ENCODE results near the gene HOXC11. TPM values are rescaled to one million over a fixed set of nuclear protein-coding genes. Genes with fewer than 3 reads are reported as not detected.
A peak's percentile ranks its signal among the peaks of the same experiment; 100 is the strongest.

HOXC11 gene
- total and polyA plus RNA-seq, 8 donors = not detected

- WGBS, 2 donors = 8% methylated on average over 55 of the region's 55 CpGs
- TF ChIP-seq CTCF (IDR thresholded peaks at IDR 0.05) = peak; percentile 8 to 33 (median 17)
- FAIRE-seq (no peak), DNase-seq (peak; percentile 74 to 88 (median 83)), ATAC-seq (peak; percentile 74 to 88 (median 84))
- peaks cover 0 to 19% (median 12%) of the 10 kb centered on the region in 3 donors for H3K4me1 ChIP-seq
- H3K4me3 ChIP-seq = peak within 1 kb of the TSS in 2 of 4 donors; percentile 14 to 38
- H3K27me3 ChIP-seq = peaks cover 0 to 80% (median 32%) of the 10 kb centered on the region in 4 donors
- H3K9me3 ChIP-seq = no peaks in the 10 kb centered on the region
- H3K36me3 ChIP-seq = no peaks in the 10 kb centered on the region
- H3K27ac ChIP-seq = no peak within 1 kb of the TSS
- intact Hi-C loops (cut with DNase I) = no loop called here
These were observed 12.2 kb downstream of the HOXC11 start, which contains the start of gene HOXC10 for GRCh38 chr12:53984901-53985691. Gene HOXC10, plus strand, starts transcription at chr12:53985146. Its CDS starts 114 bp downstream, at chr12:53985260.

- no peak for ATAC-seq
- H3K27ac ChIP-seq = no peak overlapping the region
- intact Hi-C loops (cut with DNase I) = no loop called here
- DNase-seq = peak in 1 of 6 donors; percentile 72
- H3K9me3 ChIP-seq = no peaks in the 10 kb centered on the region
- 6 to 9% methylated on average over 21 of the region's 21 CpGs for WGBS, 2 donors
- peaks cover 0 to 85% (median 30%) of the 10 kb centered on the region in 4 donors for H3K27me3 ChIP-seq
- H3K36me3 ChIP-seq = no peaks in the 10 kb centered on the region
- peaks cover 0 to 19% (median 12%) of the 10 kb centered on the region in 3 donors for H3K4me1 ChIP-seq
- no peak for TF ChIP-seq CTCF (IDR thresholded peaks at IDR 0.05)
- H3K4me3 ChIP-seq = peak overlapping the region in 2 of 4 donors; percentile 14 to 38
- FAIRE-seq = no peak
These were observed 12.7 kb downstream of the HOXC11 start for GRCh38 chr12:53985692-53985993.

- ATAC-seq = peak; percentile 56 to 65 (median 60)
- TF ChIP-seq CTCF (IDR thresholded peaks at IDR 0.05) = no peak
- H3K27me3 ChIP-seq = peaks cover 0 to 89% (median 29%) of the 10 kb centered on the region in 4 donors
- DNase-seq = peak in 1 of 6 donors; percentile 29
- no peak overlapping the region for H3K27ac ChIP-seq
- H3K4me3 ChIP-seq = peak overlapping the region in 2 of 4 donors; percentile 14 to 38
- H3K9me3 ChIP-seq = no peaks in the 10 kb centered on the region
- no peak for FAIRE-seq
- H3K36me3 ChIP-seq = no peaks in the 10 kb centered on the region
- peaks cover 0 to 19% (median 12%) of the 10 kb centered on the region in 3 donors for H3K4me1 ChIP-seq
- intact Hi-C loops (cut with DNase I) = no loop called here
- WGBS, 2 donors = 4 to 5% methylated on average over 50 of the region's 50 CpGs
These were observed 13.2 kb downstream of the HOXC11 start for GRCh38 chr12:53985994-53986685.

- ATAC-seq (no peak), FAIRE-seq (no peak), DNase-seq (peak in 1 of 6 donors; percentile 30)
- TF ChIP-seq CTCF (IDR thresholded peaks at IDR 0.05) = no peak
- intact Hi-C loops (cut with DNase I) = no loop called here
- H3K4me1 ChIP-seq = peaks cover 0 to 19% (median 12%) of the 10 kb centered on the region in 3 donors
- no peaks in the 10 kb centered on the region for H3K36me3 ChIP-seq
- H3K27me3 ChIP-seq = peaks cover 0 to 91% (median 27%) of the 10 kb centered on the region in 4 donors
- no peak overlapping the region for H3K4me3 ChIP-seq
- no peak overlapping the region for H3K27ac ChIP-seq
- H3K9me3 ChIP-seq = no peaks in the 10 kb centered on the region
- 20 to 25% methylated on average over 21 of the region's 21 CpGs for WGBS, 2 donors
These were observed 14.0 kb downstream of the HOXC11 start for GRCh38 chr12:53986686-53987483.

Data from pancreas (tissue), 10 donors.